ENCODE results near the gene GMDS.

Gene GMDS

DNA sequence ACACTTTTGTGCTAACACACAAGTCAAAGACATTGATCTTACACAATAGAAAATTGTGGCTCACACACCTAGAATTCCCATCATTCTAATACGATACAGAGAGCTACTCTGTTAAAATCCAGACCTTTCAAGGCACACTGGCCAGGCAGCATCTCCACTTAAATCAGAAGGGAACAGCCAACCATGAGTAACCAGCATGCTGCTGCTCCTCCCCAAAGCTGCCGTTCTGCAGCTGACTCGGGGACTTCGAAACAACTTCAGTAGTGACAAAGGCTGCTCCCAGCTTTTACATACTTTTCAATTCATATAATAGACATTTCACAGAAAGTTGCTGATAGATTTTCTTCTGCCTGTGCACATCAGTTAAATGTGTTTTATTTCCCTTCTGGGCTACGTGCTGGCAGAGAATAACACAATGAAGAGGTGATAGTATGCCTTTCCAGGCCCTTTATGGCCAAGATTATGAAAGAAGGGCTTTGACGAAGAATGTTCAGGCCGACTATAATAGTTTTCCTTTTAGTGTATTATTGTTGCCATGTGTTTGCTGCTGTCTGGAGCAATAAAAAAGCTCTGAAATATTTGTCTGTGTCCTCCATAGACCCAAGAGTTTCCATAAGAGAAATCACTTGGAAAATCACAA, 159.0 kb downstream of the GMDS start:
- DNase-seq, result no peak

DNA sequence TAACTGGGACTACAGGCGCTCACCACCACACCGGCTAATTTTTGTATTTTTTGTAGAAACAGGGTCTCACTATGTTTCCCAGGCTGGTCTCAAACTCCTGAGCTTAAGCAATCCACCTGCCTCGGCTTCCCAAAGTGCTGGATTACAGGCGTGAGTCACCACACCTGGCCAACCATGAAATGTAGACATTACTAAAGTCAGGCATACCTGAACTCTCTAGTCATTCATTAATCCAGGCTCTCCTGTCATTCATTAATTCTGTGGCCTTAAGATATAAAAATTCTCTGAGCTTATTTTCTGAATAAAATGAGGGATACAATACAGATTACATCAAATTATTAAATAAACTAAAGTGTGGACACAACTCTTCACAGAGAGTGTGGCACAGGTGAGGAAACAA, 159.7 kb downstream of the GMDS start:
- no peak for DNase-seq

DNA sequence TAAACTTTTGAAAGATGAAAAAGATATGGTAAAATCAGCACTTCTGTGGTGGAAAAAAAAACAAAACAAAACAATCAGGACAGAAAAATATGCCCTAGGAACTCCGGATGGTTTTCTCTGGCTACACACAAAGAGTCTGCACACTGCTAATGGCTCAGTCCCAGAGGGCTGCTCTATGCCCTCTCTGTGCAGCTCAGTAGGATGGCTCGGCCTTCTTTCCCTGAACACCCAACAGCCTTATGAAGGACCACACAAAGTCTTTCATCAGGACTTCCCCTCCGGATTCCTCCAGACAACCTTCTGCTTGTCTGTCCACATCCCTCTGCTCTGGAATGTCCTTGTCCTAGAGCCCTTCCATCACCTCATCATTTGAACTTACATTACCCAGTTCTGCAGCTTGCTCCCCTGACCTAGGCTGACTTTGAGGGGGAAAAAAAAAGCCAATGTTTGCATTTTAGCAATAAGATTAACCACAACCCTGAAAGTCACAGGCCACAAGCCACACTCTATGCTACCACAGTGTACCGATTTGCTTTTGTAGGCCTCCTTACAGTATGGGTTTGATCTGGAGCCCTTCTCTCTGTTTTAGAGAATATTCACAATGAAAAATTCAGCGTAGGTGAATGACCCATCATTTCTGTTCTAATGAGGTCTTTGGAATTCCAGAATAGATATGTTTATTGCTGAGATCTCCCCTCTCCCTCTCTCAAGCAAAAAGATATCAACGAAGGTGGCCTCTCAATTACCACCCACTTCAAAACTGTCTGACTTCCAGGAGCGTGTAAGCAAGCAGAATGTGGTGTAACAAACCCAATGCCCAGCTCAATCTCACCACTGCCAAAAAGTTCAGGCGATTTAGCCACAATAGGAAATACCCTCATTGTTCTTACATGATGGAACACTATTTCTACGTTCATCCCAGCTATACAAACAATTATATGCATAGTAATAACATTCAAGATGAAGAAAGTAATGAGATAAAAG, 164.0 kb downstream of the GMDS start:
- no peak for DNase-seq

DNA sequence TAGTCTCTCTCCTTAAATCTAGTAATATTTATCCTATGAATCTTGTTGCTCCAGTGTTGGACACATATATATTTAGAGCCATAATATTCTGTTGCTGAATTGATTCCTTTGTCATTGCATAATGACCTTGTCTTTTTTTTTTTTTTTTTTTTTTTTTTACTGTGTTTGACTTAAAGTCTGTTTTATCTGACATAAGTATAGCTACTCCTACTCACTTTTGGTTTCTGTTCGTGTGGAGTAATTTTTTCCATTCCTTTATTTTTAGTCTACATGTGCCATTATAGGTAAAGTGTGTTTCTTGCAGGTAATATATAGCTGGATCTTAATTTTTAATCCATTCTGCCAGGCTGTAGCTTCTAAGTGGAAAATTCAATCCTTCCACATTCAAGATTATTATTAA, 166.5 kb downstream of the GMDS start:
- no peak for DNase-seq

DNA sequence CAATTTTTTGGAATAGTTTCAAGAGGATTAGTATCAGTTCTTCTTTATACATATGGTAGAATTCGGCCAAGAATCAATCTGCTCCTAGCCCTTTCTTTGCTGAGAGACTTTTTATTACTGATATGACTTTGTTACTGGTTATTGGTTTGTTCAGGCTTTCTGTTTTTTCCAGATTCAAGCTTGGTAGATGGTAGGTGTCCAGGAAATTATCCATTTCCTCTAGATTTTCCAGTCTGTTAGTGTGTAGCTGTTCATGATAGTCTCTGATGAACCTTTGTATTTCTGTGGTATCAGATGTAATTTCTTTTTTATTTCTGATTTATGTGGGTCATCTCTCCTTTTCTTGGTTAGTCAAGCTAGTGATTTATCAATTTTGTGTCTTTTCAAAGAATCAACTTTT, 167.6 kb downstream of the GMDS start:
- no peak for DNase-seq

DNA sequence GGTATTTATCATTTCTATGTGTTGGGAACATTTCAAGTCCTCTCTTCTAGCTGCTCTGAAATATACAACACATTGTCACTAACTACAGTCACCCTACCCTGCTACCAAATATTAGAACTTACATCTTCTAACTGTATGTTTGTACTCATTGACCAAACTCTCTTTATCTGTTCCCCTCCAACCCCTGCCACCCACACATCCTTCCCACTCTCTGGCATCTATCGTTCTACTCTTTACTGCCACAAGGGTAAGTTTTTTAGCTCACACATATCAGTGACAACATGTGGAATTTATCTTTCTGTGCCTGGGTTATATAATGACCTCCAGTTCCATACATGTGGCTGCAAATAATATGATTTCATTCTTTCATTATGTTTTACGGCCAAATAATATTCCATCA, 171.9 kb downstream of the GMDS start:
- DNase-seq, result no peak

DNA sequence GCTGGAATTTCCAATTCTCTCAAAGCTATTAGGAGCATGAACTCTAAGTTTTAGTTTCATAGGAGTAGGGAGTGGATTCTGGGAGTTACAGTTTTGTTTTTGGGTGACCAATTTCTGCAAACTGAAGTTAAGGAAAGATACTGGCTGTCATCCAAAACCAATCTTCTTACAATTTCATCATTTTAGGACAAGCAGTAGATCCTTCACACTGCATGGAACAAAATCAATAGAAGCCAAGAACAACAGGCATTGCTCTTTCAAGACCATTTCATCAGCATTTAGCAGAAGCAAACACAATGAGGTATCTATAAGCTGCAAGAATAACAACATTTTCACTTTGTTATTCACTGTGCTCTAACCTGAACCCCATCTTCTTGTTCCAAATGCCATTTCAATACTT, 173.0 kb downstream of the GMDS start:
- no peak for DNase-seq

DNA sequence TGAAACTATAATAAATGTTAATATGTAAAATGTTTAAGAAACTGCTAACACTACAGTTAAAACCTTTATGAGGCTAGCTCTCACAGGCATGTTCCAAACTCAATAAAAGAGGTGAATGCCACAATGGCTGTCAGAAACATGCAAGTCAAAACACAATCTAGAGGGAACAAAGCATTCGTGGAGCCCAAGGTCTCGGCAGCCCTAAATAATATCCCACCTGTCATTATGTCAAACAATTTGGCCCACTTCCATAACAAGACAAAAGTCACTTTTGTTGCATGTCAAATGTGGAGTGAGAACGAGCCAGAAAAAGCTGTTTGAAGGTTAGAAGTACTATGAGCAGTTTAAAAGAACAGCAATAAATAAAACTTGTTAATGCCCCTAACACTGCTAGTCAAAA, 181.9 kb downstream of the GMDS start:
- DNase-seq, result no peak

DNA sequence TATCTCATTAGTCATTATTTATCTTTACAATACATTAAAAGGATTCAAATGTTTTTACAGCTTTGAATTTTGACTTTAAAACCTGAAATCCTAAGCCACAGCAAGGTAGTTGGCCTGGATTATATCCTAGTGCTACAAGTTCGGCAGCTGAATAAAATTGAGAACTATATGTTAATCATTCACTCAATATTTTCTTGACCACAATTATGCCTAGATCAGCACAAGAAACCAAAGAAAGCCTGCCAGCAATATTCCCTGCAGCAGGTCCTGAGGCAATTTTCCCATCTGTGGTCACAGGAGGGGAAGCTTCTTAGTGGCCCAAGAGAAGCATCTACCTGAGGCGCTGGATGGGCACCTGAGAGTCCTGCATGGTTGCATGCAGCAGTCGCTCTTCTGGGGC, 183.5 kb downstream of the GMDS start:
- DNase-seq, result no peak

DNA sequence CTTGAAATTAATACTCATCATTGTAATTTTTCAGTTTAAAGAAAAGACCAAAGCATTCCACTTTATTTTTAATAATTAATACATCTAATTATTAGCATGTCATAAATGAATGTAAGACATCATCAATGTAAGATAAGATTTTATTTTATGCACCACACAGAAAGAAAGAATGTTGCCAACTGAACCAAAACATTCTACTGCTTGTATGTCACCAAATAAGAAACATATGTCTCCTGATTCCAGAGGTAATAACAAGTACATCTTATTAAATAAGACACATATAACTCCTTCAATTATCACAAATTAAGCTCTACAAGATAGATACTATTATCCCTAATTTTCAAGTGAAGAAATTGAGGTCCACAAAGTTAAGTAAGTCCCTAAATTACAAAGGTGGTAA, 189.5 kb downstream of the GMDS start:
- no peak for DNase-seq

DNA sequence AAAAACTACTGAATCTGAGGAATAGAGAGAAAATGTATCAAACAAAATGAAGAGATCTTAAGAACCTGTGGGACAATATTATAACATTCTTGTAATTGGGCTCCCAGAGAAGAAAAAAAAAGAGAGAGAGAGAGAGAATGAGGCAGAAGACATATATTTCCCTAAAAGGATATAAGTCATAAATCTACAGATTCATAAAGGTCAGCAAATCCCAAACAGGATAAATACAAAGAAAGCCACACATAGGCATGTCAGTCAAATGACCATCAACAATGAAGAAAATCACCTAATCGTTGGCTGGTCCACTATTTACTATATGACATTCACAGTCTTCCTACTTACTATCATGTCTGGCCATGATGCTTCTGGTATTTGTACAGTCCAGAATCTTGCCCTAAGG, 190.3 kb downstream of the GMDS start:
- DNase-seq, result no peak

DNA sequence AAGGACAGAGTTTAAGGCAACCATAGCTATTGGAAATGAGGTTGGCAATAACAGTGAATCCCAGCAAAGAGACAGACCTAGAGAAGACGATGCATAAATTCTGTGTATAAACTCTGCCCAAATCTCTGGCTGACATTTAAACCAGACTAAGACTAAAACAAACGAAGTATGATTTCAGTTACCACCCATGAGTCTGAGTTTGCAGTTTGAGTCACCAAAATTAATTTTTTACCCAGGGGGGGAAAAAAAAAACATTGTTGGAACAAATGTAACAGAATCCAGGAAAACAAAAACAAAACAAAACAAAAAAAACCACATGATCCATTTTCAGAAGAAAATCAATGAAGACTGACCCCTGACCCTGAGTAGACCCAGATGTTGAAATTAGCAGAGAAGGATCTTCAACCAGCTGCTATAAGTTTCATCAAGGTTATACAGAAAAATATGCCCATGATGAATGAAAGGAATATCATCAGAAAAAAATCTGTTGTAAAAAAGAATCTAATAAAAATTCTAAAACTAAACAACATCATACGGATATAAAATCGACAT, 190.8 kb downstream of the GMDS start:
- DNase-seq, result no peak

DNA sequence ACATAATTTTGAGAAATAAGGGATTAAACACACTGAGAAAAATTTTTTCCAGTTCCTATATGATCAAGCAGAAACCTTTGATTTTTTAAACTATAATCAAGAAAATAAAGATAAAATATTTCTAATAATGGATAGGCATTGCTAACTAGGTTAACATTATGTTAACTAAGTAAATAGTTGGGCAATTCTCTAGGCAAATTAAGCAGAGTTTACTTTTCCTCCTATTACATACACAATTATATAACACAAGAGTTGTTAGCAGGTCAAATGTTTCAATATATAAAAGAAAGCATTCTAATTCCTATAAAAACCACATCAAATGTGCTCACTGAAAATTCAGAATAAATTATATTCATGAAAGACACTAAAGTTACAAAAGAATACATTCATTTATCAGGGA, 191.7 kb downstream of the GMDS start:
- DNase-seq, result no peak

DNA sequence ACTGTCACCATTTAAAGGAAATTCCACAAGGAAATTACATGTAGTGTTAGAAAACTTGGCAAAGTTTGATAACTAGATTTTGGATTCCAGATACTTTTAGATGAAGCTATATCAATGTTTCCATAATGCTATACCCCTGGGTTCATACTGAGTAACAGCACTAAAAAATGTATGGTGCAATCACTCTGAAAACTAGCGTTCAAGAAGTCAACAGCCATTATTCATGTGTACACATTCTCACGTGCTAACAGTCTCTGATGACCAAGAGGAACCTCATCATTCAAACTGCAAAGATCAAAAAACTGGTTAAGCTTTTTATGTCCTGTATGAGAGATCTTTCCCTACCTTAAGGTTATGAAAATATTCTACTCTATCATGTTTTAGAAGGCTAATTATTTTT, 197.6 kb downstream of the GMDS start:
- DNase-seq, result no peak

DNA sequence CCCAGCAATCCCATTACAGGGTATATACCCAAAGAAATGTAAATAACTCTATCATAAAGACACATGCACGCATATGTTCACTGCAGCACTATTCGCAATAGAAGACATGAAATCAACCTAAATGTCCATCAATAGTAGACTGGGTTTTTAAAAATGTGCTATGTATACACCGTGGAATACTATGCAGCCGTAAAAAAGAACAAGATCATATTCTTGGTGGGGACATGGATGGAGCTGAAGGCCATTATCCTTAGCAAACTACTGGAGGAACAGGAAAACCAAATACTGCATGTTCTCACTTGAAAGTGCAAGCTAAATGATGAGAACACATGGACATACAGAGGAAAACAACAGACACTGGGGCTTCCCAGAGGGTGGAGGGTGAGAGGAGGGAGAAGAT, 201.2 kb downstream of the GMDS start:
- DNase-seq, result no peak

DNA sequence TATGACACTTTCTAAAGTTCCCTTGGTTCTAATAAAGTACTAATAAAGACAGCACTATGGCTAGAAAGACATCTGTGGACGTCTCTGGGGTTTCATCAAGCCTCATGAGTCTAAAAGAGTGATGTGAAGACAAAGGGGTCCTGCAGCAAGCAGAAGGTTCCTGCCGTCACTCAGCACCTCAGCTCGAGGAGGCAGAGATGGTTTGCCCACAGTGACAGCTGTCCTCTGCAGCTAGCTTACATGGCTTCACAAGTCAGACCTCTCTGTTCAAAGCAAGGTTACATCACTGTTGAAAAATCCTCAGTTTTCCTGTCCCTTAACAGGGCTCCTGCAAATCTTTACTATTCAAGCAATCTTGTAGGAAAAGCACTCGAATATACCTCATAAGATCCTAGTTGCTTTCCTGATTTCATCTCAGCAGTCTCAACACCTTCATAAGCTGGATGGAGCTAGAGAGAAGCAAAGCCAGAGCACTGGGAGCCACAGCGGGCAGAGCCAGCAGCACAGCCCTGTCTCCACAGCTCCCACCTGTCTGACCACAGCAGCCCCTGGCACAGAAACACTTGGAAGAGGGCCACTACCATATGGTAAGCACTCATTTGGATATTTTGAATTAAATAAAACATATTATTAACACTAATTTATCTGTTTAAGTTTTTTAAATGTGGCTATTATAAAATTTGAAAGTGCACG, 202.3 kb downstream of the GMDS start:
- no peak for DNase-seq

DNA sequence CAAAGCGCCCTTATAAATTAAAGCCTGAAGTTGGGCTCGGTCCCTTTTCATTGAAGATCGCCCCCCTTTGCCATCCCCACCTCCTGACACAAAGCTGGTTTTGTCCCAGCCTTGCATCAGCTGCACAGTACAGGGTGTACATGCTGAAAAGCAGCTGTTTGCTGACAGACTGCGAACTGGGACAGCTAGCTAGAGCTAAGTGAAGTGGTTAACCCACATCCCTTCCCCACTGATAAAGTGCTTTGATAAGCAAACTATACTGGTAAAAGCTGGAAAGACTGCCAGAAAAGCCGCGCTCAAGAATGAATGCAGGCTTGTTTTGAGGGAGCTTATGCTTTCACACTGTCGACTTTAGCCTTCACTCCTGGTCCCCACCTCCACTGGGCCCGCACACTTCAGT, 207.3 kb downstream of the GMDS start:
- peak; percentile 10 to 41 for DNase-seq

DNA sequence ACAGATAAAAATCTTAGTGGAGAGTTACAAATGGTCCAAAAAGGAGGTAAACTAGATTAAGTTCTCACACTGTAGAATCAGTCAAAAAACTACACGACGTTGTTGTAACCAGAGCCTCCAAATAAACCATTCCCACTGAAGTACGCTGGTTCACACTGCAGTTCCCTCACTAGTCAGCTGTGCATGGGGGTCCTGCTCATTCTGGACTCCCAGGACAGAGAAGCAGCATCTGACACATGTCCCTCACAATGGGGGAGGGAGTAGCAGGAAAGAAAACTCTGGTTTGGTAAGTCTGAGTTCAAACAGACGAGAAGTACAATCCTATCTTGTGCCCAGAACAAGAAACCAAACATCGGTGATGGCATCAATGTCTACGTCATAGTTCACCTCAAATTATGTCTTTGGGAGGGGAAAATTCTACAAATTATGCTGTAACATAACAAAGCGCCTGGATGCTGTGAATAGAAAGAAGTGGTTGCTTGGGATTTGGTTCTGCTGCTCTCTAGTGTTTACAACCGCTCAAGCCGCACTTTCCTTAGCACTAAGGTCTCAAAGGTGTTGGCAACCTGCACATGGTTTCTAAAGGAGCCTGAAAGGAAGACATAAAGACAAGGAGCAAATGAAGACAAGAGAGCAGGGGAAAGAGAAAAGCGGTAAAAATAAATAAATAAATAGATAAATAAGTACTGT, 208.0 kb downstream of the GMDS start:
- no peak for DNase-seq

DNA sequence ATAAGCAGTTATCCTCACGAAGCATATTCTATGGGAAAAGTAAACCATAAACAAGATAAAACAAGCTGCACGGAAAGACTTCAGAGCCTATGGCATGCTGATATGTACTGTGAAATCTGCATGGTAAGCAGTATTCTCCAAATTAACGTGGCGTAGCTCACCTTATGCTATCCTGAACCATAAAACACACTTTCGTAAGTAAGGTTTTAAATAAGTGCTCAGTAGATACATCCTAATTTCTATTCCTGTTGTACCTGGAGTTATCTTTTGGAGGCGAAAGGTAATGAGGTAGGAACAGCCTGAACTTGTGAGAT, 208.7 kb downstream of the GMDS start:
- DNase-seq, result no peak

DNA sequence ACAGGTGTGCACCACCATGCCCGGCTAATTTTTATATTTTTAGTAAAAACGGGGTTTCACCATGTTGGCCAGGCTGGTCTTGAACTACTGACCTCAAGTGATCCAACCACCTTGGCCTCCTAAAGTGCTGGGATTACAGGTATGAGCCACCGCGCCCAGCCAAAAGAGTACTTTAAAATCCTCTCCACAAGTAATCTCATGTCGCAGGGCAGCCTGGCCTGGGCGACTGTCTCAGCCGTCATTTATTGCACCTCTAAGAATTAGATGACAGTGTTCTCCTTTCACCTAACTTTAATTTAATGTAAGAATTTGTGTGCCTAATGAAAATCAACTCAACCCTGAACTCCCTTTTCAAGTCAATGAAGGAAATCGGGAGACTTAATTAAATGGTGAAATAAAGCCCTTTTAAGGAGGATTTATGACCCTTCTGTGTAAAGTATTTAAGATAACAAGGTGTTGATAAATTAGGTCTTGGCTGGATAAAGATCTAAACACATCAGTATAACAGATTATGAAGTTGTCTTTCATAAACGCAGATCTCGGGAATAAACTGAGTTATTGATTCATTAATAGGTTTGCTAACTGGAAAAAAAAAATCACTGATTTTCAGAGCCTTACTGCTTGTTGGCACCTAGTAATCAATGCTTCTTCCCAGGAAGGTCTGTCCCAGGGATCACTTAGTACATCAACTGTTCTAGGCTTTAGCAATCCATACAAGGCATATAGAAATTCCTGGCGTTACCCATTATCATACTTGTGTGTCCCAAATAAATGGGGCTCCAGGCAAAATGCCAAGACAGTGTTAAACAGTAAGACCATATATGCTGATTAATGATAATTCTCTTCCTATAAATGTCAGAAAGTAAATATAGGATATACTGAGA, 209.3 kb downstream of the GMDS start:
- DNase-seq, result no peak

DNA sequence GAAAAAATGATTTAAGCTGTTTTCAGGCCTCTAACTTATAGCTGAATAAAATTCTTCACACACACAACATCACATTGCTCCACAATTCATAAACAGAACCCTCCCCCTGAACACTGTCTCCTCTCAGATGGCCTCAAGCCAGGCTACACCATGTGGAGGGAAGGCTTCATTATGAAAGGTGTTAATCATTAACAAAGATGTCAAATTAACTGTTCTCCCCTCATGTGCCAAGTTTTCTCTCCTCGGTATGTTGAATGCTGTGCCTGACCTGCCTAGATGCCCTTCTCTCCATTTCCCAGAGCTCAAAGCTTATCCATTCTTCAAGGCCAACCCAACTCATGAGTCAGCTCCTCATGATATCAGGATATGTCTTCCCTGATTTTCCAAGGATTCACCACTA, 210.4 kb downstream of the GMDS start:
- no peak for DNase-seq

DNA sequence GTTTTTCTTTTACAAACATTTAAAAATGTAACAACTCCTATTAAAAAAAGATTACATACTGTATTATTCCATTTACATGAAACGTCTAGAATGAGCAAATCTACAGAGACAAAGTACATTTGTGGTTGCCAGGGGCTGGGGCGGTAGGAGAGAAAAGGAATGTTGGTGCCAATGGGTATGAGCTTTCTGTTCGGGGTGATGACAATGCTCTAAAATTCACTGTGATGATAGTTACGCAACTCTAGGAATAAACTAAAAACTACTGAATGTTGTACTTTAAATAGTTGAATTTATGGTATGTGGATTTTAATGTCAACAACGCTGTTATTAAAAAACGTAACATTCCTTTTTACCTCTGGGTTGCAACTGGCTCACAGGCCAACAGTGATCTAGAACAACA, 211.1 kb downstream of the GMDS start:
- no peak for DNase-seq
